Right forelimb (tissue), 1 donor: ENCODE measurements around the gene C8G.

Experiments used
- DNase-seq: peaks from one replicate; pipeline ENCODE4 v3.0.0-alpha.2; 2018

Gene C8G

DNA sequence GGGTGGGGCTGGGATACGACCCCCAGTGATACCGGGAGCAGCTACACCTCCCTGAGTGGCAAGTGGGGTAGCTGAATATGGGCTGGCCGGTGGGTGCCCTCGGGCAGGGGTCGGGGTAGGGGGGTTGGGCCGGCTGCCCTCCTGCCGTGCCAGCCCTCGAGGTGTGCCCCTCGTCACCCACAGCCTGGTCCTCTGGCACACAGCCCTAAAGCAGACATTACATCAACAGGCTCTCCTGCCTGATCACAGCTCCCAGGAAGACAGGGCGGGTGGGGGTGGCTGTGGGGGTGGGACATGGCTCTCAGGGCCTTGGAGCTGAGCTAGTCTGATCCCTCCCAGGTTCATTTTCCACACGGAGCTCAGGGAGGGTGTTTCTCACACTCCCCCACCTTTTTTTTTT lies 23.7 kb upstream of the C8G start:
- no peak for DNase-seq

DNA sequence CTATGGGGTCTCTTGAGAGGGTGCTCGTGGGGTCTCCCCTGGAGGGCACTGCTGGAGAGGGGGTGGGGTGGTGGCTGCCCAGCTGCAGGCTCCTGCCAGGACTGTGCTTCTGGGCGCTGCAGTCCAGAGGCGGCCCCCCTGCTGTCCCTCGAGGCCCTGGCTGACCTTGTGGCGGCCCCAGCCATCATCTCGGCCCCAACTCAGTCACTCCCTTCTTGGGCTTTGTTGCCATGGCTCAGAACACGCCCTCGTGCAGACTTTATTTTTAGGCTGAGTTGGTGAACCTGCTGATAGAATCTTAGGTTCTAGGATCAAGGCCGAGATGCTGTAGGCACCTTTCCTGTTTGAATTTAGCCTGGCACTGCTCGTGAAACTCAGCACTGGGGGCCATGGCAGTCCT lies 23.3 kb upstream of the C8G start:
- DNase-seq = no peak

DNA sequence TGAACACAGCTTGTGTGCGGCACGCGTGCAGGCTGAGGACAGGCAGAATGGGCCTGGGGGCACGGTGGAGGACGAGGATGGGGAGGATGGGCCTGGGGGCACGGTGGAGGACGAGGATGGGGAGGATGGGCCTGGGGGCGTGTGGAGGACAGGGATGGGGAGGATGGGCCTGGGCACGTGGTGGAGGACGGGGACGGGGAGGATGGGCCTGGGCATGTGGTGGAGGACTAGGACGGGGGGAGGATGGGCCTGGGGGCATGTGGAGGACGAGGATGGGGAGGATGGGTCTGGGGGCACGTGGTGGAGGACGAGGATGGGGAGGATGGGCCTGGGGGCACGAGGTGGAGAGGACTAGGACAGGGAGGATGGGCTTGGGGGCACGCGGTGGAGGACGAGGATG lies 22.5 kb upstream of the C8G start:
- no peak for DNase-seq

DNA sequence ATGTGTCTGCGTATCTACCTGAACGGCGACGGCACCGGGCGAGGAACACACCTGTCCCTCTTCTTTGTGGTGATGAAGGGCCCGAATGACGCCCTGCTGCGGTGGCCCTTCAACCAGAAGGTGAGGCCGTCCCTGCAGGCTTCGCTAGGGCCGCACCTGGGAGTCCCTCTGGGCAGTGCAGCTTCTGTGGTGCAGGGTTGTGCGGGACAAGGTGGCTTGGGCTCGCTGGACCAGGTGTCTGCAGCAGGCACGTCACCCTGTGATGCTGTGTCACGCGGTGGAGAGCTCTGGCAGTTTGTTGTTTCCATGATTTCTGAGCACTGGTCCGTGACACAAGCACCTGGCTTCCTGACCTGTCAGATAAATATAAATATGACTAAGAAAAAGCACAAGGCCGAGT lies 21.2 kb upstream of the C8G start:
- DNase-seq = no peak

DNA sequence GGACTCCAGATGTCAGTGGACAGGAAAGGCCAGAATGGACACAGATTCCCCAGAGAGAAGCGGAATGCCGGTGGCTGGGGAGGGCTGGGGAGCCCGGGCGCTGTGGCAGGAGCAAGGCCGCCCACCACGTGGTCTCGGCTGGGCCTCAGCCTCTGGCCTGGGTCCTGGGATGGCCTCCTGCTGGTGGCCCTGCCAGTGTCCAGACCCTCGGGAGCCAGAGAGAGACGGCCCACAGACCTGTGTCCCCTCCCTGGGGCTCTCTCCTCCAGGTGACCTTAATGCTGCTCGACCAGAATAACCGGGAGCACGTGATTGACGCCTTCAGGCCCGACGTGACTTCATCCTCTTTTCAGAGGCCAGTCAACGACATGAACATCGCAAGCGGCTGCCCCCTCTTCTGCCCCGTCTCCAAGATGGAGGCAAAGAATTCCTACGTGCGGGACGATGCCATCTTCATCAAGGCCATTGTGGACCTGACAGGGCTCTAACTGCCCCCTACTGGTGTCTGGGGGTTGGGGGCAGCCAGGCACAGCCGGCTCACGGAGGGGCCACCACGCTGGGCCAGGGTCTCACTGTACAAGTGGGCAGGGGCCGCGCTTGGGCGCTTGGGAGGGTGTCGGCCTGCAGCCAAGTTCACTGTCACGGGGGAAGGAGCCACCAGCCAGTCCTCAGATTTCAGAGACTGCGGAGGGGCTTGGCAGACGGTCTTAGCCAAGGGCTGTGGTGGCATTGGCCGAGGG lies 19.5 kb upstream of the C8G start:
- DNase-seq = peak; percentile 42

DNA sequence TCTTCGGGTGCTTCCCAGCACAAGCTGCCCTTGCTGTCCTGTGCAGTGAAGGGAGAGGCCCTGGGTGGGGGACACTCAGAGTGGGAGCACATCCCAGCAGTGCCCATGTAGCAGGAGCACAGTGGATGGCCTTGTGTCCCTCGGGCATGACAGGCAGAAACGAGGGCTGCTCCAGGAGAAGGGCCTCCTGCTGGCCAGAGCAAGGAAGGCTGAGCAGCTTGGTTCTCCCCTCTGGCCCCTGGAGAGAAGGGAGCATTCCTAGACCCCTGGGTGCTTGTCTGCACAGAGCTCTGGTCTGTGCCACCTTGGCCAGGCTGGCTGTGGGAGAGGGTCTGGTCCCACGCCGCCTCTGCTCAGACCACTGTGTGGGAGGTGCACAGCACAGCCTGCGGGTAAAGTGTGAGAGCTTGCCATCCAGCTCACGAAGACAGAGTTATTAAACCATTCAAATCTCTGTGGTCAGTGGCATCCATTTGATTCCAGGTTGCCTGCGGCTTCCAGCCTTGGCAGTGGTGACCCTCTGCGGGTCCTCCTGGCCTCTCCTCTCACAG lies 18.8 kb upstream of the C8G start:
- no peak for DNase-seq

DNA sequence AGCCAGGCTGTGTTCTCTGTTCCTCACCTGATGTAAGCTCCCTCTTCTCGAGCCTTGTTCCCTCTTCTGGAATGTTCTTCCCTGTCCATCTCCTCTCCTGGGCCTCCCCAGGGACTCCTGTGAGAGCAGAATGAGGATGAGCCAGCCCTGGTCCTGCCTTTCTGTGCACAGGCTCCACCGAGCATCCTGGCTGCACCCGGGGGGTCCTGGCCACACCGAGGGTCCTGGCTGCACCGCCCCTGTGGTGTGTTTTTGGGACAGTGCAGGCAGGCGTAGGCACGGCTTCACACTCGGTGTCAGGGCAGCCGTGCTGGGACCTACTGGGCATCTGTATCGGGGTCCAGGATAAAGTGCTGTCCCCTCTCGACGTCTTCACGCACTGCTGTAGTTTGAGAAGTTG lies 18.3 kb upstream of the C8G start:
- no peak for DNase-seq

DNA sequence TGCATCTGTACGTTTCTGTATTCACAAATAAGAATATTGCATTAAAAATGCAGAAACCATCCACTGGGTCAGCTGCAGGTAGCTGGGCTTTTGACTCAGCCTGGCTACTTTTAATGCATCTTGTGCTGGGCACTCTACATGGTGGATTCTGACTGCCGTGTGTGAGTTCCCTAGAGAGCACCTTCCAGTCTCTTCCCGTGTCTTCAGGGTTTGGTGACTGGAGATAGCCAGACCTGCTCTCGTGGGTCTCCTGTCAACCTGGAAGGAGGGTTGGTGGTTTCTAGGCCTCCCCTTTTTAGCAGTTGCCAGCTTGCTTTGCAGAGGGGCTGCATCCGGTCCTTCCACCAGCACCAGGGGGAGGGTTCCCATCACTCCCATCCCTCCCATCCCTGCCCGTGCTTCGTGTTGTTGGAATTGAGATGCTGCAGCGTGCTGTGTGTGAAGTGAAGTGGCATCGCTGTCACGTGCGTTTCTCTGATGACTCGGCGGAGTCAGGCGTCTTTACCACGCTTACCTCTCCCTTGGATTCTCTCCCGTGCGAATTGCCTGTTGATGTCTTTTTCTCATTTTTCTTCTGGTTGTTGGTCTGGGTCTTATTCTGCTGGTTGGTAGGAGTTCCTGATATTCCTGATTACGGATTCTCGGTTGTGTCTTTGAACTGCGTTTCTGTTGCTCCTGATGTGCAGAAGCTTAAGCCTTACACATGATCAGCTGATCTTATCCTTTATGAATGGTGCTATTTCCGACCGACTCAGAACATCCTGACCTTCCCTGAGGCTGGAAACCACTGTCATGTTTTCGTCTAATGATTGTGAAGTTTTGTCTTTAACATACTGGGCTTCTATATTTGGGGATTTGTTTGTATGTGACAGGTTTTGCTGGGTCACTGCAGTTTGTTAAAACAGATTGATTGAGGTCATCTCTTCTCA lies 17.4 kb upstream of the C8G start:
- no peak for DNase-seq

DNA sequence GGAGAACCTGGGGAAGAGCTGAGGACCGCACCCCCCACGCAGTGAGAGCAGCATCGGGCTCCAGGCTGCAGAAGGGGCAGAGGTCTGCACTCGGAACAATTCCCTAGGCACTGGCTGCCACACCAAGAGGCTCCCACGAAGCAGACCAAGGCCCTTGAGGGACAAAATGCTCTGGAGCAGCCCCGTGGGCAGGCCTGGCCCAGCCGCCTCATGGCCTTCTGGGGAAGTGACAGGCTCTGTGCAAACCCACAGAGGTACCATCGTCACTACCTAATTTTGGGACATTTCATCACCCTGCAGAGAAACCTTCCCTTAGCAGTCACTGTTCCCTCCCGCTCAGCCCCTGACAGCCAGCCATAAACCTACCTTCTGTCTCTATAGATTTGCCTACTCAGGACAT lies 16.5 kb upstream of the C8G start:
- no peak for DNase-seq

DNA sequence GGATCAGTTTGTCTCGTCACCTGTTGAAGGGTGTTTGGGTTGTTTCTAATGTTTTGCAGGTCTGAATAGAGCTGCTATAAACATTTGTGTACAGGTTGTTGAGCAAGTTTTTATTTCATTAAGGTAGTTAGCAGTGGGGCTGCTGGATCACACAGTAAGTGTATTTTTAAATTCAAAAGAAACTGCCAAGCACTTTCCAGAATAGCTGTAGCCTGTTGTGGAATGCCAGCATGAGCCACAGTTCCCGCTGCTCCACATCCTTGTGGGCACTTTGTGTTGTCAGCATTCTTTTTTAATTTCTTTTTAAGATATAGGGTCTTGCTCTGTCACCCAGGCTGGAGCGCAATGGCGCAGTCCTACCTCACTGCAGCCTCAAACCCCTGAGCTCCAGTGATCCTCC lies 15.0 kb upstream of the C8G start:
- DNase-seq = no peak

DNA sequence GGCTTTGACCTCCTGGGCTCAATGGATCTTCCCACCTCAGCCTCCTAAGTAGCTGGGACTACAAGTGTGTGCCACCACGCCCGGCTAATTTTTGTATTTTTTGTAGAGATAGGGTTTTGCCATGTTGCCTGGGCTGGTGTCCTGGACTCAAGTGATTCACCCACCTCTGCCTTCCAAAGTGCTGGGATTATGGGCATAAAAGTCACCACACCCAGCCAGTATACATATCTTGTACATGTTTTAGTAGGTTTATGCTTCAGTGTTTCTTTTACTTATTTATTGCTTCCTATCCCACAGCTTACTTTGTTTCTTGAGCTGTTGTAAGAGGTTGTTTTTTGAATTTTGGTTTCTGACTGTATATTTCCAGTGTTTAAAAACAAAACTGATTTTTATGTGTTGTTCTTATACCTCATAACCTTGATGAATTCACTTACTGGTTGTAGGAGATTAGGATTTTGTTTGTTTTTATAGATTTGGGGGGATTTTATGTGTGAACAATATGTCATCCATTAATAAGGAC lies 13.4 kb upstream of the C8G start:
- no peak for DNase-seq

DNA sequence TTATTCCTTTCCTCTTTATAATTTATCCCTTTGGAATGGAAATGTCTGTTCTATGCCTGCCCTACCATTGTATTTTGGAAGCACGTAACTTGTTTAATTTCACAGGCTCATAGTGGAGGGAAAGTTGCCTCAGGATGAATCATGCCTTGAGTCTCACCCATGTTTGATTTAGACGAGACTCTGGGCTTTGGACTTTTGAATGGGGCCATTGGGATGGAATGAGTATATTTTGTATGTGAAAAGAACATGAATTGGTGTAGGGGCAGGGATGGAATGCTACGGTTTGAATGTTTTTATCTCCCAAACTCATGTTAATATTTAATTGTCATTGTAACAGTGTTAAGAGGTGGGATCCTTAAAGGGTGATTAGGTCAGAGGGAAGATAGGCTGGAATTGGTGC lies 10.8 kb upstream of the C8G start:
- no peak for DNase-seq

DNA sequence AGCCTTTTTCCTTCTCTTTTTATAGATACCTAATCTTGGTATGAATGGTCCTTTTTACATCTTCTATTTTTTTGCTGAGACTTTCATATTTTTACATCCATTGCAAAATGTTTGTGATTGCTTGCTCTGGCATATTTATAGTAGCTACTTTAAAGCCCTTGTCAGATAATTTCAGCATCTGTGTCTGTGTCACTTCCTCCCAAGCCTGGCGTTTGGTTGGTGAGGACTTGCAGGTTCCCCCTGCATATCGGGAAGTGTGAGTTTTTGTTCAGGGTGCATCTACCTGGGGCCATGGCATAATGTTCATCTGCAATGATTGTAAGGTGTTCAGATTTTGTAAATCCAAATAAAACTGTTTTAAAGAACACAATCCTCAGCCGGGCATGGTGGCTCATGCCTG lies 9.4 kb upstream of the C8G start:
- no peak for DNase-seq

DNA sequence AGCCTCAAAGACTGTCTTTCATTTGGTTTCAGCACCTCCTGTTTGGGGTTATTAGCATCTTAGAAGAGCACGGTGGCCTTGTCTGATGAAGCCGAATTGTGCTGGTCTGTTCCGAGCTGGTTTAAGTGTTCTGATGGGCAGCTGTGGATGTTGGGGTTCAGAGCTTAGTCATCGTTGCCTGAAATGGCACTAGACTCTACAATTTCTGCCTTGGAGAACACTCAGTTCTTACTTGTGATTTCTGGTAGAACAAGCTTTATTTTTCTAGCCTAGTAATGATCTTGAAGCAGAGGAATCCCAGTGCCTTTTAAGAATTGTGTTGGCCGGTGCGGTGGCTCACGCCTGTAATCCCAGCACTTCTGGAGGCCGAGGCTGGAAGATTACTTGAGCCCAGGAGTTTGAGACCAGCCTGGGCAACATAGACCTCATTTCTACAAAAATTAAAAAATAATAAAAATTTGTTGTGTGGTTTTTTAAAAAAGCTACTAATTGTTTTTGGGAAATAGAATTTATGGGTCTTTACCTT lies 8.3 kb upstream of the C8G start:
- peak; percentile 19 for DNase-seq

DNA sequence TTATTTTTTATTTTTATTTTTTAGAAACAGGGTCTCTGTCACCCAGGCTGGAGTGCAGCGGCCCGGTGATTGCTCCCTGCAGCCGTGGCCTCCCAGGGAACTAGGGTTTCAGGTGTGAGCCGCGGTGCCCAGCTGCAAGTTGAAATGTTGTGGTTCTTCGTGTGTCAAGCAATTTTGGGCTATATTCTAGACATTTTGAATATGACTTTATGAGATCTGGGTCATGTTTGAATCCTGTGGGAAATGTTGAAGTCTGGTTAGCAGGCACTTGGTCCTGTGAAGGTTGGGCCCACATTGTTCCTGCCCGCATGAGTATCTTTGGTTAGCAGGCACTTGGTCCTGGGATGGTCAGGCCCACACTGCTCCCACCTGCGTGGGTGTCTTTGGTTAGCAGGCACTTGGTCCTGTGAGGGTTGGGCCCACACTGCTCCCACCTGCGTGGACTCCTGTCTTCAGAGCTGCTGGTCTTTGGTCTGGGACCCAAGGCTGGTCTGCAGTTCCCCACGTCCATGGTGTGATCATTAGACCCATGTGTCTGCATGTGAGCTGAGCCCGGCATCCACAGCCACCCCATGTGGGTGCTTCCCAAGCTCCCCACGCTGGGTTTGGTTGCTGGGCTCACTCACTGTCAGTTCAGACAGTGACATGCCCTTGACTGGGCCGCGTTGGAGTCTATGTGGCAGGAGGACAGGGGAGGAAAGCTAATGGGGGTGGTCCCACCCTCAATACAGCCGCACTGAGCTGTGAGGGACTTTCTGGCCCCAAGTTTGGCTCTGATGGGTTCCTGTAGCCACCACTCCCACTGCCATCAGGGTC lies 7.6 kb upstream of the C8G start:
- DNase-seq = peak; percentile 38

DNA sequence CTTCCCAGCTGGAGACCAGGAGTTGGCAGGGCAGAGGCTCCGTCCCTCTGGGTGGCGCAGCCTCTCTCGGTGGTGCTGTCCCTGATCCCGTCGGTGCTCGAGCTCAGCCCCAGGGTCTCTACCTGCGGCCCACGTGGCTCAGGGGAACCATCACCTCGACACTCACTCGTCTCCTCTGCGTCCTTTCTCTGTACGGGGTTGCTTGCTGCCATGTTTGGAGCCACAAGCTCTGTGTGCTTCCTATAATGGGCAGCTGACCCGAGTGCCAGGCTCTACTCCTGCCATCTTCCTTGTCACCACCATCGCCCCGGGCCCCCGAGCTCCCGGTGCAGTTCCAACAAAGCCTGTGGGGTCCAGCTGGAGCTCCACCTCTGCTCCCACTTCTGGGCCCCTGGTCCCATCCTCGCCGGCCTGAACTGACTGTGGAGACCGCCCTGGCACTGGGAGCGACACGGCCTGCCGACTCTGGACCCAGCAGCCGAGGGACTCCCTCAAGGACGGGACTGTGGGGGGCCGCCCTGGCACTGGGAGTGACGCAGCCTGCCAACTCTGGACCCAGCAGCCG lies 5.5 kb upstream of the C8G start:
- DNase-seq = no peak

DNA sequence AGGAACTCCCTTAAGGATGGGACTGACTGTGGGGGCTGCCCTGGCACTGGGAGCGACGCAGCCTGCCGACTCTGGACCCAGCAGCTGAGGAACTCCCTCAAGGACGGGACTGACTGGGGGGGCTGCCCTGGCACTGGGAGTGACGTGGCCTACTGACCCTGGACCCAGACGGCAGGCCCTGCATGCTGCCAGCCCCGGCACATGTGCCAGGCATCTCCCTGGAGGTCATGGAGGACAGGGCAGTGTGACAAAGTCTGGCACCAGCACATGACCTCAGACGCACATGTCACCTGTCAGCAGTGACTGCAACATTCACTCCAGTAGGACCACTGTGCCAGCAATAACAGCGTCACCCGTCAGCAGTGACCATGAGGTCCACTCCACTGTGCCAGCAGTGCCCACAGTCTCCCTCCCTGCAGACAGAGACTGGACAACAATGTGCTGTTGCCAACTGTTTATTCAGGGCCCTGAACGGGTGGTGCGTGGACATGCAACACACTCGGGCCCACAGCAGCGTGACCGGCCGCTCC lies 5.0 kb upstream of the C8G start:
- no peak for DNase-seq

DNA sequence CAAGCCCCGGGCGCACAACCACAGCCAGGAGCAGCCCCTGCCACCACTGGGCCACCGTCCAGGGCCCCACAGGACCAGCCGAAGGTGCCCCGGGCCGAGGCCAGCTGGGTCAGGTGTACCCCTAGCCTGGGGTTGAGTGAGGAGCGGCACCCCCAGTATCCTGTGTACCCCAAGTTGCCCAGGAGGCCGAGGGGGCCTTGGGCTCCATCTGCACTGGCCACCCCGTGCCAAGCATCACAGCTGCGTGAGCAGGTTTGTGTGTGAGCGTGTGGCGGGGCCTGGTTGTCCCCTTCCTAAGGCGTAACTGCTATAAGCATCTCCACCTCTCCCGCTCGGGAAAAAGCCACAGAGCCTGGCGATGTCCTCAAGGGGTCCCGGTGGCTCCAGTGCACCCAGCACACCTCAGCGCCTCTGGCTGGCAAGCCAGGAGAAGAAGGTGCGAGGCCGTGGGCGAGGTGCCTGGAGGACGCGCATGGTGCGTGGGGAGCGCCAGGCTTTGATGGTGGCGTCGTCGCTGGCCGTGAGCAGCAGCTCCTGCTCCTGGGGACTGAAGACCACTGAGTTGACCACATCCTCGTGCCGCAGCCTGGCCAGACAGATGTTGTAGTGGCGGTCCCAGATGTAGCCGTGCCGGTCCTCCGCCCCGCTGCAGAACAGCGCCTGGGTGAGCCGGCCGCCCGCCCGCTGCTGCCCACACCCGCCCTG lies 4.4 kb upstream of the C8G start:
- no peak for DNase-seq

DNA sequence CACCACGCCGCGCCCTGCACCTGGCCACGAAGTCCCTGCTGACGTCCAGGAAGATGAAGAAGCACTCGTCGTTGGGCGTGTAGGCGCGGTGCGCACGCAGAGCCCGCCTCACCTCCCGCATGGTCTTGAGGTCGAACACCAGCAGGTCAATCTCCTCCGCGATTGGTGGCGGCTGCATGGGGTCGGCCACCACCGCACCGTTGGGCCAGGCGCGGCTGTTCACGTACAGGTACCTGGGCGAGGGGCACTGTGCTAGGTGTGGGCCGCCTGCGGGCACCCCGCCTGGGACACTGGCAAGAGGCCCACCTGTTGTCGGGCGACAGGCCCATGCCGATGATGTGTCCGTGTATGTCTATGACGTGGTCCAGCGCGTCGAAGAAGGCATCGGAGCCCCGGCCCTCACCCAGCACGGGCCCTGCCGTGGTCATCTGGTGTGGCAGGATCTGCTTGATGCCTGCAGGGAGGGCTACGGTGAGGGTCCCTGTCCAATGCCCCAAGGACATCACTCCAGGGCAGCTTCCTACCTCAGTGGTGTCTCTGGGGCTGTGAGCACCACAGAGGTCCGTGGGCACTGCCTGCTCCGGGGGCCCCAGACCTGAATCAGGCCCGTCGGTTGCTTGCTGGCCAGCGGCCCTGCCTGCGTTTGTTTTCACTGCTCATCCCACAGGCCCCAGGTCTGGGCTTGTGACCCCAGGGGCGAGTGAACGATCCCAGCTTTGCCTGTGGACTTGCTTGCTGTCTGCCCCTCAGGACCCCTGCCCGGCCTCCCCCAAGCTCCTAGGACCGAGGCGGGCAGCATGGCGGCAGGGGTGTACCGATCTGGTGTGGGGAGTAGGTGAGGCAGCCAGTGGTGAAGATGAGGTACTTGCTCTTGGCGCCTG lies 3.6 kb upstream of the C8G start:
- no peak for DNase-seq
